Activated B cell treated with CpG ODN at 0.5 μM for 24 hours (primary cell): Measurements from ENCODE around the gene GLTPD2. TPM values are rescaled to one million over a fixed set of nuclear protein-coding genes. Genes with fewer than 3 reads are reported as not detected.

Experiments
- ATAC-seq: fragments of 200-7000 bp; cut with Tn5 transposase; one replicate; pipeline ENCODE4 v1.10.0; 2021; ENCODE audit warnings: low read depth, mild to moderate bottlenecking, moderate library complexity
- CTCF ChIA-PET: fragments of 350-600 bp; sonication (Branson Sonifier 250); formaldehyde crosslinking; loops from one replicate; lab custom pipeline; 2021; ENCODE audit warnings: antibody characterized with exemption; lab: Charles Lee
- POLR2A ChIA-PET: fragments of 350-600 bp; sonication (Branson Sonifier 250); formaldehyde crosslinking; loops from one replicate; lab custom pipeline; 2021; ENCODE audit warnings: antibody characterized with exemption; lab: Charles Lee
- DNase-seq: peaks from one replicate; pipeline ENCODE4 v3.0.0; 2022
- H3K27ac Mint-ChIP-seq: one replicate; pipeline ENCODE4 v1.8.0; 2020; ENCODE audit warnings: mixed read lengths
- H3K27me3 Mint-ChIP-seq: one replicate; pipeline ENCODE4 v1.8.0; 2021; ENCODE audit warnings: mixed read lengths
- H3K36me3 Mint-ChIP-seq: one replicate; pipeline ENCODE4 v1.8.0; 2021; ENCODE audit warnings: low read depth, mixed read lengths
- H3K4me1 Mint-ChIP-seq: one replicate; pipeline ENCODE4 v1.8.0; 2021; ENCODE audit warnings: mixed read lengths
- H3K4me3 Mint-ChIP-seq: one replicate; pipeline ENCODE4 v1.8.0; 2020; ENCODE audit warnings: mild to moderate bottlenecking, mixed read lengths
- H3K9me3 Mint-ChIP-seq: one replicate; pipeline ENCODE4 v1.8.0; 2020; ENCODE audit warnings: mixed read lengths
- intact Hi-C: fragments of 100-400 bp; cut with micrococcal nuclease; formaldehyde crosslinking; loops from one replicate; pipeline ENCODE4 v1.15.1; 2024
- total RNA-seq: library from RNA; stranded (reverse); gene quantifications from 2 replicates; pipeline ENCODE4 v1.2.3, GENCODE V29; 2022
- TF ChIP-seq, protein P1 (sequence below): fragments of 200-600 bp; IDR thresholded peaks from one replicate; pipeline ENCODE4 v1.8.0; 2022; ENCODE audit warnings: antibody characterized with exemption, mild to moderate bottlenecking

The GLTPD2 gene
- total RNA-seq, 1 donor from 2014 or later, result not detected

DNA sequence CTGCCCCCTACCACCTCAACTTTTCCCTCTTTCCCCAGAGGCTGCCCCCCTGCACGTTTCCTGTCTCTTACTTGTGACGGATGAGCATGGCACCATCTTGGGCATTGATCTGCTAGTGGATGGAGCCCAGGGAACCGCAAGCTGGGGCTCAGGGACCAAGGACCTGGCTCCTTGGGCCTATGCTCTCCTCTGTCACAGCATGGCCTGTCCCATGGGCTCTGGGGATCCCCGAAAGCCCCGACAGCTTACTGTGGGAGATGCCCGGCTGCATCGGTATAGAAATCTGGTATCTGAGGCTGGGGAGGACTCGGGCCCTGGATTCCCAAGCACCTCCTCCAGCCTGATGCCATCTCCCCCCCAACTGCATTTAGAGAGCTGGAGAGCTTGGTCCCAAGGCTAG lies 47.2 kb upstream of the GLTPD2 start:
- TF ChIP-seq, protein P1, sequence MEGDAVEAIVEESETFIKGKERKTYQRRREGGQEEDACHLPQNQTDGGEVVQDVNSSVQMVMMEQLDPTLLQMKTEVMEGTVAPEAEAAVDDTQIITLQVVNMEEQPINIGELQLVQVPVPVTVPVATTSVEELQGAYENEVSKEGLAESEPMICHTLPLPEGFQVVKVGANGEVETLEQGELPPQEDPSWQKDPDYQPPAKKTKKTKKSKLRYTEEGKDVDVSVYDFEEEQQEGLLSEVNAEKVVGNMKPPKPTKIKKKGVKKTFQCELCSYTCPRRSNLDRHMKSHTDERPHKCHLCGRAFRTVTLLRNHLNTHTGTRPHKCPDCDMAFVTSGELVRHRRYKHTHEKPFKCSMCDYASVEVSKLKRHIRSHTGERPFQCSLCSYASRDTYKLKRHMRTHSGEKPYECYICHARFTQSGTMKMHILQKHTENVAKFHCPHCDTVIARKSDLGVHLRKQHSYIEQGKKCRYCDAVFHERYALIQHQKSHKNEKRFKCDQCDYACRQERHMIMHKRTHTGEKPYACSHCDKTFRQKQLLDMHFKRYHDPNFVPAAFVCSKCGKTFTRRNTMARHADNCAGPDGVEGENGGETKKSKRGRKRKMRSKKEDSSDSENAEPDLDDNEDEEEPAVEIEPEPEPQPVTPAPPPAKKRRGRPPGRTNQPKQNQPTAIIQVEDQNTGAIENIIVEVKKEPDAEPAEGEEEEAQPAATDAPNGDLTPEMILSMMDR, result no peak
- Mint-ChIP-seq H3K4me1 (peaks cover 18% of the 10 kb centered on the region), H3K36me3 (no peaks in the 10 kb centered on the region), H3K27ac (peak overlapping the region; percentile 39), H3K9me3 (no peaks in the 10 kb centered on the region), H3K27me3 (peaks cover 9% of the 10 kb centered on the region), H3K4me3 (no peak overlapping the region)
- CTCF ChIA-PET, result no interaction called here
- ATAC-seq (no peak), DNase-seq (no peak)
- intact Hi-C loops, result no loop called here
- POLR2A ChIA-PET, result interaction anchor here (0.9 kb wide), 1 partner anchor 49 kb away, joined by 3 read pairs; no protein-coding TSS in a partner anchor

DNA sequence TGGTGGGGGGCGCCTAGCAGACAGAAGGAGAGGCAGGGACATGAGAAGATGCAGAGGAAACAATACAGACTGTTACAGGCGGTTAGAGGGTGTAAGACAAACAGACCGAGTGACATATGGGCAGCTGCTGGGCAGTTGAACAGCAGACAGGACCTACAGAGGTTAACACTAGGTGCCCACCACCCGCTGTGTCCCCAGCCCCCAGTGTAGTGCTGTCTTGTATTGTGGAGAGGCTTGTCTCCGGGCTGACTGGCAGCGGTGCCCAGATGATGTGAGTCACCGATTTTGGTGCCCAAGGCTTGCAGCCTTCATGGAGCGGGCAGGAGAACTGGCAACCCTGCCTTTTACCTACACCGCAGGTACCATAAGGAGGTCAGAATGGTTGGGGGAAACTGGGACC lies 46.6 kb upstream of the GLTPD2 start:
- ChIA-PET POLR2A (interaction anchor here (0.9 kb wide), 1 partner anchor 48 kb away, joined by 3 read pairs; no protein-coding TSS in a partner anchor), CTCF (no interaction called here)
- peaks cover 18% of the 10 kb centered on the region for H3K4me1 Mint-ChIP-seq
- no peak overlapping the region for H3K27ac Mint-ChIP-seq
- H3K27me3 Mint-ChIP-seq, result peaks cover 11% of the 10 kb centered on the region
- no peaks in the 10 kb centered on the region for H3K9me3 Mint-ChIP-seq
- TF ChIP-seq, protein P1, result no peak
- H3K4me3 Mint-ChIP-seq, result no peak overlapping the region
- H3K36me3 Mint-ChIP-seq, result no peaks in the 10 kb centered on the region
- DNase-seq (no peak), ATAC-seq (no peak)
- intact Hi-C loops, result no loop called here

DNA sequence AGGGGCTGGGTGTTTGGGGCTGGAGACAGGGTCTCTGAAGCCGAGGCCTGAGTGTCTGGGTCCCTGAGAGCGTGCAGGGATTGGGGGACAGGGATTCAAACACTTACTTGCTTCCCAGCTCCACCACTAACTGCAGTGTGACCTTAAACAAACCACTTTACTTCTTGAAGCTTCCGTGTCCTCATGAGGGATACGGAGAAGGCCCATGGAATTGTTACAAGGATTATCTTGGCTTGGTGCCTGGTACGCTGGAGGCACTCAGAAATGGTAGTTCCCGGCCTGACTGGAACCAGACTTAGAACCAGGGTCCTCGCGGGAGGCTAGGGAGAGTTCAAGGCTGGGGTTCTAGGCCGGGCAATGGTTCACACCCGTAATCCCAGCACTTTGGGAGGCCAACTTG lies 46.1 kb upstream of the GLTPD2 start:
- no peak overlapping the region for H3K4me3 Mint-ChIP-seq
- ChIA-PET POLR2A (no interaction called here), CTCF (no interaction called here)
- no peak for DNase-seq
- no peaks in the 10 kb centered on the region for H3K36me3 Mint-ChIP-seq
- no peak for ATAC-seq
- TF ChIP-seq, protein P1, result no peak
- peaks cover 11% of the 10 kb centered on the region for H3K27me3 Mint-ChIP-seq
- no peaks in the 10 kb centered on the region for H3K9me3 Mint-ChIP-seq
- peaks cover 18% of the 10 kb centered on the region for H3K4me1 Mint-ChIP-seq
- intact Hi-C loops, result no loop called here
- H3K27ac Mint-ChIP-seq, result no peak overlapping the region

DNA sequence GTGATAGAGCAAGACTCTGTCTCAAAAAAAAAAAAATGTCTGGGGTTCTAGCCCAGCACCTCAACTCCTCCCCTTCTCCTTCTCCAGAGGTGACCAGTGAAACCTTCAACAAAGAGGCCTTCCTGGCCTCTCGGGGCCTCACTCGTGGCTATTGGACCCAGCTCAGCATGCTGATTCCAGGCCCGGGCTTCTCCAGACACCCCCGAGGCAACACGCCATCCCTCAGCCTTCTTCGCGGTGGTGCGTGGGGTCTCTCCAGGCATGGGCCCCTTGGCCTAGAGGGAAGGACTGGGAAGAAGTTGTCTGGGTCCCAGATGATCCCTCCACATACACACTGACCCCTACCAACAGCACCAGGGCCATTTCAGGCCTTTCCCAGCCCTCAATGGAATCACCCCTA lies 45.5 kb upstream of the GLTPD2 start:
- intact Hi-C loops, result no loop called here
- H3K4me1 Mint-ChIP-seq, result peaks cover 22% of the 10 kb centered on the region
- CTCF ChIA-PET, result no interaction called here
- H3K36me3 Mint-ChIP-seq, result no peaks in the 10 kb centered on the region
- peaks cover 11% of the 10 kb centered on the region for H3K27me3 Mint-ChIP-seq
- no peak overlapping the region for H3K27ac Mint-ChIP-seq
- H3K9me3 Mint-ChIP-seq, result no peaks in the 10 kb centered on the region
- POLR2A ChIA-PET, result no interaction called here
- DNase-seq, result no peak
- no peak overlapping the region for H3K4me3 Mint-ChIP-seq
- no peak for ATAC-seq
- TF ChIP-seq, protein P1, result no peak

DNA sequence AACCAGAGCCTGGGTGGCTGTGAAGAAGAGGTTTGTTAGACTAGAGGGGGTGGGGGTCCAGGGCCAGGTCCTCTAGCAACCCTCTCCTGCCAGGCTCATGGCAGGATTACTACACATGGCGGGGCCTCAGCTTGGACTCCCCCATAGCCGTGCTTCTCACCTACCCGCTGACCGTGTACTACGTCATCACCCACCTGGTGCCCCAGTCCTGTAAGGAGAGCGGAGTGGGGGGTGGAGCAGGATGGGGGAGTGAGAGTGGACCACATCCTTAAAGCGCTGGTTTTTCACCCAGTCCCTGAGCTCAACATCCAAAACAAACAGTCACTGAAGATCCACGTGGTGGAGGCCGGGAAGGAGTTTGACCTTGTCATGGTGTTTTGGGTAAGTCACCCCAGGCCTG lies 44.9 kb upstream of the GLTPD2 start:
- POLR2A ChIA-PET, result no interaction called here
- Mint-ChIP-seq H3K36me3 (no peaks in the 10 kb centered on the region), H3K27me3 (peaks cover 12% of the 10 kb centered on the region), H3K27ac (no peak overlapping the region), H3K9me3 (no peaks in the 10 kb centered on the region), H3K4me3 (no peak overlapping the region), H3K4me1 (peaks cover 22% of the 10 kb centered on the region)
- intact Hi-C loops, result no loop called here
- TF ChIP-seq, protein P1, result no peak
- CTCF ChIA-PET, result no interaction called here
- DNase-seq, result no peak
- no peak for ATAC-seq
